Smooth muscle cell of trachea (primary cell): ENCODE measurements around the gene DNAH3. TPM values are rescaled to one million over a fixed set of nuclear protein-coding genes. Genes with fewer than 3 reads are reported as not detected.

Source experiments
- total RNA-seq: library from RNA; depleted of rRNA; stranded (reverse); fragments of >200 nt; gene quantifications from 2 replicates; pipeline ENCODE4 v1.2.1, GENCODE V29; 2014

The DNAH3 gene
- total RNA-seq, result not detected in 2 replicates

DNA sequence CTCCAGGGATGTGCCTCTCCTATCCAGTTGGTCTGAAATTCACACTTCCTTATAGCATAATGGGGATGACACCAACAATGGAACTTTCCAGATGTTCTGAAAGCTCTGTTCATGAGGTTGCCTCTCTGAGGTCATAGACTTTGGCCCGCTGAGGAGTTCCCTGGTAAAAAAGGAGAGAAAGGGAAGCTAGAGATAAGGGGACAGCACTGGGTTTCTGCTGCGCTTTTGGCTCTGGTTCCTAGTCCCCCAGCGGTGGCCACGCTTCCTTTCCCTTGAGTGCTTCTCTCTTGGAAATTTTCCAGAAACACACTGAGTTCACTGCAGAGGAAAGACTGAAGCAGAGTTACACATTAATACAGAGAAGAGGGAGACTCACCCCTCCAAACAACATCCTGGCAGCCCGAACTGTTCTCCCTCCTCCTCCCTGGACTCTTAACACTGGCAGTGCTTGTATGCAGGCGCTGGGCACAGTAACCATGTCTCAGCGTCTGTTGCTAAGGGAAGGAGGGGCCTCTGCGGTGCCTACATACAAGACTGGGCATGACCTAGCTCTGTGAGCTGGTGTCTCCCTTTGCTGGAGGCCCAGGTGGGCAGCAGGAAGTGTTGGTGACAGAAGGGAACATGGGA, at the start of gene DNAH3:
TSS of gene DNAH3 (minus strand) at position 472 of the 627 bp plus-strand sequence. CDS start 527 bp downstream, outside the sequence.

GRCh38 chr16:21158208-21159110, 7.8 kb upstream of the DNAH3 start, which contains the start of gene LDAF1:
Gene LDAF1 (plus strand): TSS chr16:21158674. CDS start chr16:21161183, 2,509 bp downstream.

DNA sequence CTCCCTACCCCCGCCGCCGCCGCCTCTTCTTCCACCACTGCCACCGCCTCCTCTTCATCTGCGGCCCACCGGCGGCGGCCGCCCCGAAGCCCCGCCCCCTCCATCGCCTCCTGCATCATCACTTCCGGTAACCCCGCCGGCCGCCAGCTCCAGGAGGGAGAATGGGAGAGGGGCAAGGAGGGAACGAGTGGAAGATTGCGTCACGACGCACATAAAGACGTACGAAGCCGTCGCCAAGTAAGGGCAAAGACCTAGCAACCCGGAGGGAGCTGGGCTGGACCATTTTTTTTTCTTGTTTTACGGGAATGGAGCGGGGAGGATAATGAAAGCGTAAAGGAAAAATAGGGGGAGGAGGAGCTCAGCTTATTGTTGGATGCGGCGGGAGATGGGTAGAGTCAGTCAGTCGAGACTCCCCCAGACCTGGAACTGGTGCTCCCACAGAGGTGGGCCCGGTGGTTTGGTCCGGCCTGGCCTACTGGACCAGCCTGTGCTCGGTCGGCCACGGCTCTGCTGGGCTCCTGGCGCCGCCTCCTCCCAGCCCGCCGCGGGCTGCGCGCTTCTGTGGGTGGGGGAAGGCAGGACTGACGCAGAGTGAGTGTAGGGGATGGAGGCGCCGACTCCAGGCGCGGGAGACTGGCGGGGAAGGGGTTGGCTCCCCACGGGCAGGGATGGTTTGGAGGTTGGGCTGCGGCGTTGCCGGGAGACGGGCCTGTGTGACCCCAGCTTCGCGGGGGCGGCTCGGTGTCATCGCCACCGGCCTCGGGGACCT, 250.2 kb downstream of the DNAH3 start, which contains the start of the genes DCUN1D3 and LYRM1:
TSS of gene DCUN1D3 (minus strand) at position 60 of the 769 bp plus-strand sequence. CDS start 37,820 bp downstream, outside the sequence.
TSS of gene LYRM1 (plus strand) at position 473 of the 769 bp plus-strand sequence. CDS start 14,785 bp downstream, outside the sequence.

Other genes with a start within 250 kb of the DNAH3 start
- 73.7 and 90.3 TPM in 2 replicates for gene LDAF1, start 7.8 kb upstream of the DNAH3 start, total RNA-seq
- not detected in 2 replicates for gene ZP2, start 60.7 kb upstream of the DNAH3 start, total RNA-seq
- not detected in 2 replicates for gene ANKS4B, start 82.9 kb upstream of the DNAH3 start, total RNA-seq
- 1.6 and 2.3 TPM in 2 replicates for gene CRYM, start 127.4 kb upstream of the DNAH3 start, total RNA-seq